Neural cell (in vitro differentiated cells): ENCODE results near the gene RAB44. TPM values are rescaled to one million over a fixed set of nuclear protein-coding genes. Genes with fewer than 3 reads are reported as not detected.

Experiments
- H2AFZ ChIP-seq: fragments of 200-600, 300-800 bp; sonication (generic), shearing (Covaris generic); 2 replicates; pipeline ENCODE4 v1.6.0; 2014; ENCODE audit warnings: low read depth, mild to moderate bottlenecking, antibody characterized with exemption, low read length, moderate library complexity
- H3F3A ChIP-seq: fragments of 200-600 bp; shearing (Covaris generic); 2 replicates; pipeline ENCODE4 v1.6.1; 2016; ENCODE audit warnings: mild to moderate bottlenecking, moderate library complexity, mixed read lengths, antibody characterized with exemption, low read length; ENCODE audit not compliant: insufficient read depth, poor library complexity, severe bottlenecking
- H3K27ac ChIP-seq: fragments of 200-600, 300-800 bp; sonication (generic), shearing (Covaris generic); 2 replicates; pipeline ENCODE4 v1.5.1; 2014; ENCODE audit warnings: mild to moderate bottlenecking, low read length, moderate library complexity
- H3K27me3 ChIP-seq: fragments of 300-800, 200-600 bp; sonication (generic), shearing (Covaris generic); 2 replicates; pipeline ENCODE4 v1.6.0; 2014; ENCODE audit warnings: mild to moderate bottlenecking, low read depth, low read length, moderate library complexity; ENCODE audit not compliant: insufficient read depth
- H3K36me3 ChIP-seq: fragments of 300-800, 200-600 bp; sonication (generic), shearing (Covaris generic); 2 replicates; pipeline ENCODE4 v1.5.1; 2014; ENCODE audit warnings: mild to moderate bottlenecking, antibody characterized with exemption, low read length, moderate library complexity; ENCODE audit not compliant: insufficient read depth
- H3K4me2 ChIP-seq: fragments of 300-800, 200-600 bp; sonication (generic), shearing (Covaris generic); 2 replicates; pipeline ENCODE4 v1.6.0; 2014; ENCODE audit warnings: mild to moderate bottlenecking, low read length
- H3K4me3 ChIP-seq: fragments of 300-800, 200-600 bp; sonication (generic), shearing (Covaris generic); 2 replicates; pipeline ENCODE4 v1.5.1; 2014; ENCODE audit warnings: mild to moderate bottlenecking, low read length, moderate library complexity
- H3K79me2 ChIP-seq: fragments of 200-600 bp; shearing (Covaris generic); replicated peaks from 2 replicates; pipeline ENCODE4 v1.6.0; 2014; ENCODE audit warnings: mild to moderate bottlenecking, low read length, moderate library complexity; ENCODE audit not compliant: insufficient read depth
- H3K9ac ChIP-seq: fragments of 300-800, 200-600 bp; sonication (generic), shearing (Covaris generic); 2 replicates; pipeline ENCODE4 v1.6.1; 2016; ENCODE audit warnings: mild to moderate bottlenecking, low read length, mixed read lengths
- H3K9me2 ChIP-seq: fragments of 200-600 bp; shearing (Covaris generic); 2 replicates; pipeline ENCODE4 v1.6.1; 2016; ENCODE audit warnings: mild to moderate bottlenecking, low read length, mixed read lengths; ENCODE audit not compliant: insufficient read depth
- H3K9me3 ChIP-seq: fragments of 200-600, 300-800 bp; sonication (generic), shearing (Covaris generic); 2 replicates; pipeline ENCODE4 v1.6.1; 2016; ENCODE audit warnings: mild to moderate bottlenecking, mixed run types, low read length, moderate library complexity, mixed read lengths
- H4K20me1 ChIP-seq: fragments of 200-600 bp; shearing (Covaris generic); 2 replicates; pipeline ENCODE4 v1.6.1; 2016; ENCODE audit warnings: mild to moderate bottlenecking, mixed run types; ENCODE audit not compliant: insufficient read depth
- EP300 ChIP-seq: fragments of 450-650 bp; conservative IDR thresholded peaks from 2 replicates; pipeline ENCODE4 v1.6.1; 2014; ENCODE audit warnings: antibody characterized with exemption, mild to moderate bottlenecking, moderate library complexity; ENCODE audit not compliant: poor library complexity, severe bottlenecking
- EZH2 ChIP-seq: fragments of 200-600, 300-800 bp; shearing (Covaris generic), sonication (generic); IDR thresholded peaks from 2 replicates; pipeline ENCODE4 v1.6.1; 2014; ENCODE audit warnings: antibody characterized with exemption, low read length, borderline replicate concordance, mild to moderate bottlenecking; ENCODE audit not compliant: insufficient read depth, poor library complexity, severe bottlenecking
- MXI1 ChIP-seq: fragments of 450-650 bp; conservative IDR thresholded peaks from 2 replicates; pipeline ENCODE4 v1.6.1; 2014; ENCODE audit warnings: antibody characterized with exemption, mild to moderate bottlenecking; ENCODE audit not compliant: poor library complexity, severe bottlenecking
- POLR2AphosphoS5 ChIP-seq: IDR thresholded peaks from 2 replicates; pipeline ENCODE4 v1.6.1; 2012
- RAD21 ChIP-seq: fragments of 450-650 bp; conservative IDR thresholded peaks from 2 replicates; pipeline ENCODE4 v1.6.1; 2014; ENCODE audit warnings: antibody characterized with exemption, mild to moderate bottlenecking, moderate library complexity
- REST ChIP-seq: IDR thresholded peaks from 2 replicates; pipeline ENCODE4 v1.6.1; 2012; ENCODE audit warnings: borderline replicate concordance
- SMC3 ChIP-seq: fragments of 450-650 bp; conservative IDR thresholded peaks from 2 replicates; pipeline ENCODE4 v1.6.1; 2014; ENCODE audit warnings: antibody characterized with exemption, mild to moderate bottlenecking, moderate library complexity; ENCODE audit not compliant: poor library complexity
- TAF1 ChIP-seq: IDR thresholded peaks from 2 replicates; pipeline ENCODE4 v1.6.1; 2012; ENCODE audit warnings: low read depth
- polyA plus RNA-seq: library from polyadenylated mRNA; depleted of rRNA; stranded (reverse); fragments of >200 nt; gene quantifications from 2 replicates; pipeline ENCODE4 v1.2.3, GENCODE V29; 2014
- TF ChIP-seq, protein P1 (sequence below): fragments of 450-650 bp; IDR thresholded peaks from 2 replicates; pipeline ENCODE4 v1.5.1; 2014; ENCODE audit warnings: antibody characterized with exemption, mild to moderate bottlenecking, moderate library complexity; ENCODE audit not compliant: poor library complexity, severe bottlenecking

The RAB44 gene
- polyA plus RNA-seq, 1 donor from 2014 or later: not detected

DNA sequence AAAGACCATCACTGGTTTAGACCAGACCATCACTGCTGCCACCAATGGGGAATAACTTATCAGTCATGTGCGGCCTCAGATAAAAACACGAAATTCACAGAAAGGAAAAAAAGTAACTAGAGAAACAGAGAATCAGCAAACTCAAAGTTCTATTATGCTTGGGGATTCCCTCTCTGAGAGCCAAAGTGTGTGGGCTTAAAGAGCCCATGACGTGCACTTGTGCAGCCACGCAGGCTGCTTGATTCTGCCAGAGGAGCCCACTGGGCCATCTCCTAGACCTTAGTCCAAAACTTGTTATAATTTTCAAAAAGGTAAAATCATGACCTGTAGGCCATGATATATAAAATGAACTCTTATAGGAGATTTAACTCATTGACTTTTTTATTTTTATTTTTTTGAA lies 15.2 kb downstream of the RAB44 start:
- no peak for TF ChIP-seq REST
- TF ChIP-seq SMC3: no peak
- no peak for TF ChIP-seq POLR2AphosphoS5
- TF ChIP-seq, protein P1, sequence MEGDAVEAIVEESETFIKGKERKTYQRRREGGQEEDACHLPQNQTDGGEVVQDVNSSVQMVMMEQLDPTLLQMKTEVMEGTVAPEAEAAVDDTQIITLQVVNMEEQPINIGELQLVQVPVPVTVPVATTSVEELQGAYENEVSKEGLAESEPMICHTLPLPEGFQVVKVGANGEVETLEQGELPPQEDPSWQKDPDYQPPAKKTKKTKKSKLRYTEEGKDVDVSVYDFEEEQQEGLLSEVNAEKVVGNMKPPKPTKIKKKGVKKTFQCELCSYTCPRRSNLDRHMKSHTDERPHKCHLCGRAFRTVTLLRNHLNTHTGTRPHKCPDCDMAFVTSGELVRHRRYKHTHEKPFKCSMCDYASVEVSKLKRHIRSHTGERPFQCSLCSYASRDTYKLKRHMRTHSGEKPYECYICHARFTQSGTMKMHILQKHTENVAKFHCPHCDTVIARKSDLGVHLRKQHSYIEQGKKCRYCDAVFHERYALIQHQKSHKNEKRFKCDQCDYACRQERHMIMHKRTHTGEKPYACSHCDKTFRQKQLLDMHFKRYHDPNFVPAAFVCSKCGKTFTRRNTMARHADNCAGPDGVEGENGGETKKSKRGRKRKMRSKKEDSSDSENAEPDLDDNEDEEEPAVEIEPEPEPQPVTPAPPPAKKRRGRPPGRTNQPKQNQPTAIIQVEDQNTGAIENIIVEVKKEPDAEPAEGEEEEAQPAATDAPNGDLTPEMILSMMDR: no peak
- no peak for TF ChIP-seq EP300
- no peak for TF ChIP-seq MXI1
- no peak for TF ChIP-seq RAD21
- TF ChIP-seq TAF1: no peak
- TF ChIP-seq EZH2: no peak
- Histone ChIP-seq H3K9ac (no peak overlapping the region), H3K79me2 (no peaks in the 10 kb centered on the region), H3K4me3 (no peak overlapping the region), H3K9me2 (no peaks in the 10 kb centered on the region), H3K27ac (no peak overlapping the region), H3K27me3 (no peaks in the 10 kb centered on the region), H3K36me3 (no peaks in the 10 kb centered on the region), H3K4me2 (no peak overlapping the region), H4K20me1 (no peaks in the 10 kb centered on the region), H3K9me3 (no peaks in the 10 kb centered on the region), H2AFZ (no peak overlapping the region), H3F3A (no peaks in the 10 kb centered on the region)

DNA sequence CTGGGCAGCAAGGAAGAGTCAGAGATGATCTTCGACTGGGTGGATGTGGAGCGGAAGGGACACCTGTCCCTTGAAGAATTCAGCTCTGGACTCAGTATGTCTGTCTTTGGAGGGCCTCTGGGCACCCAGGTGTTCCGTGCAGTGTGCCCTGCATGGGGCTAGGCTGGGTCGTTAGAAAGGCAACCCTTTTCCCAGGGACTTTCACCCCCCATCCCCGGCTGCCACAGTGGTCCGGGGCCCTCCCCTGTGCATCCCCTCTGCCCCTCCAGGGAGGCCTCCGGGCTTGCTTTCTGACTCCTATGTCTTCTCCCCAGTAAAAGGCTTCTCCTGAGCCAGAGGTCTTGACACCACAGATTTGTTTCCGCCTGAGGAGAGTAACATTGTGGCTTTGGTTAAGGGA lies 16.2 kb downstream of the RAB44 start:
- H3K36me3 ChIP-seq: no peaks in the 10 kb centered on the region
- H3K9me2 ChIP-seq: no peaks in the 10 kb centered on the region
- H3K9me3 ChIP-seq: no peaks in the 10 kb centered on the region
- no peaks in the 10 kb centered on the region for H3K79me2 ChIP-seq
- H3K27me3 ChIP-seq: no peaks in the 10 kb centered on the region
- H2AFZ ChIP-seq: no peak overlapping the region
- H3K4me2 ChIP-seq: no peak overlapping the region
- H4K20me1 ChIP-seq: no peaks in the 10 kb centered on the region
- H3K4me3 ChIP-seq: no peak overlapping the region
- TF ChIP-seq EZH2 (no peak), MXI1 (no peak), SMC3 (no peak), REST (no peak), POLR2AphosphoS5 (no peak), TAF1 (no peak), RAD21 (no peak)
- H3F3A ChIP-seq: no peaks in the 10 kb centered on the region
- H3K9ac ChIP-seq: no peak overlapping the region
- H3K27ac ChIP-seq: no peak overlapping the region
